ENCODE data around the gene NRXN3.

The NRXN3 gene

DNA sequence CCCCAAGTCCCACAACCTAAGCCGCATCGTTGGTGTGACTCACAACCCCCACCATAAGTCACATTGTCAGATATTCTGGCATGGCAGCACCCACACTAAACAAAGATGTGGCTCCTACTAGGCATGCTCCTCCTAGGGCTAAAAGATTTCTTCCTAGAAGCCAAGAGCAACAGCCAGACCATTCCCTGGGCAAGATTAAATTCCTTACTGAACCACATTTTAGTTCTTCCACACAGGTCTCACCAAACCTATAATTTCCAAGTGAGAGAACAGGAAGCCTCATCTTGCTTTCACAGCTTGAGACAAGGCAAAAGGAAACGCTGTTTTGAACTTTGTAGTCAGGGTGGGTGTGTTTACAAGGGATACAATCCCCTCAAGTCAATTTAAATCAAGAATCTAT is 1408.3 kb downstream of the NRXN3 start:
- no peak for DNase-seq

DNA sequence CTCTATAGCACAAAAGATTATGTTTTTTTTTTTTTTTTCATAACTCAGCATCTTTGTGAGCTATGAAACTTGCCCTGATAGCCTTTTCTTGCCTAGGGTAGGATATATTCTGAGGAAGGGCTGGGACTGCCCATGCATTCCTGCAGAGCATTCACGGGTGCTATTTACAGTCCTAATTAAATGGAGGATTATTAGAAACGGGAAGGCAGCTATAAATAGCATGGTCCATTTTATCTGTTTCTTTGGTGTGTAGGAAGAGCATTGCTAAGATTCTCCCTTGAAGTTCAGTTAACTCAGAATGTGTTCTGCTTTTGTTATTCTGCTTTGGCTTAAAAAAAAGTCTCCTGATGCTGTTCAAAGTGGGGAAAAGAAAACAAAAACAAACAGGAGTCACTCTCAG is 1410.2 kb downstream of the NRXN3 start:
- DNase-seq = no peak

DNA sequence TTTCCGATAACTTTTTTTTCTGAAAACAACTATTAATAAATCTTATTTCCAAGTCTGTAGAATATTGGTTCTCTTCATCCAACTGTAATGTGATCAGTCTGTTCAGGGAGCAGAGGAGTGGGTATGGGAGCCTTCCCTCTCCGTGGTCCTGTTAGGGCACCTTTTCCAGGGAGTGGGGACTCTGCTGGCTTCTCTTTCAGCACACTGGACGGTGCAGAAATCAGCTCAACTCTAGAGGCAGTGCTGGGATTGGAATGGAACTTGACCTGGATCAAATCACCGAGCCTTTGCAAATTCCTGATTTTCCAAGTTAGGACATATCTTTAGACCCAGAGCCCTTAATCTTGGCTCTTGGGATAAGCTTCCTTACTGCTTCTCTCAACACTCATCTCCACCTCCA is 1410.7 kb downstream of the NRXN3 start:
- no peak for DNase-seq

DNA sequence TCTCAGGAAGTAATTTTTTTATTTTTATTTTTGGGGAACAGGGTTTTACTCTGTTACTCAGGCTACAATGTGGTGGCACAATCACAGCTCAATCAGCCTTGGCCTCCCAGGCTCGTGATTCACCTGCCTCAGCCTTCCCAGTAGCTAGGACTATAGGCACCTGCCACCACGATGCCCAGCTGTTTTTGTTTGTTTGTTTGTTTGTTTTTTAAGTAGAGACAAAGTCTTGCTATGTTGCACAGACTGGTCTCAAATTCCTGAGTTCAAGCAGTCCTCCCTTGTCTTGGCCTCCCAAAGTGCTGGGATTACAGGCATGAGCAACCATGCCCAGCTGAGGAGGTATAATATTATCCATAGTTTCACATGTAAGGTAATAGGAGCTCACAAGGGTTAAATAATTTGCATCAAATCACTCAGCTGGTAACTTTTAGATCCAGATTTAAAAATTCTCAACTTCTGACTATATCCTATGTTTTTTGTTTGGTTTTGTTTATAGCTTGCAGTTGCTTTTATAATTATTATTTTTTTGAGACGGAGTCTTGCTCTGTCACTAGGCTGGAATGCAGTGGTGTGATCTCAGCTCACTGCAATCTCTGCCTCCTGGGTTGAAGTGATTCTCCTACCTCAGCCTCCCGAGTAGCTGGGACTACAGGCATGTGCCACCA is 1411.9 kb downstream of the NRXN3 start:
- no peak for DNase-seq

DNA sequence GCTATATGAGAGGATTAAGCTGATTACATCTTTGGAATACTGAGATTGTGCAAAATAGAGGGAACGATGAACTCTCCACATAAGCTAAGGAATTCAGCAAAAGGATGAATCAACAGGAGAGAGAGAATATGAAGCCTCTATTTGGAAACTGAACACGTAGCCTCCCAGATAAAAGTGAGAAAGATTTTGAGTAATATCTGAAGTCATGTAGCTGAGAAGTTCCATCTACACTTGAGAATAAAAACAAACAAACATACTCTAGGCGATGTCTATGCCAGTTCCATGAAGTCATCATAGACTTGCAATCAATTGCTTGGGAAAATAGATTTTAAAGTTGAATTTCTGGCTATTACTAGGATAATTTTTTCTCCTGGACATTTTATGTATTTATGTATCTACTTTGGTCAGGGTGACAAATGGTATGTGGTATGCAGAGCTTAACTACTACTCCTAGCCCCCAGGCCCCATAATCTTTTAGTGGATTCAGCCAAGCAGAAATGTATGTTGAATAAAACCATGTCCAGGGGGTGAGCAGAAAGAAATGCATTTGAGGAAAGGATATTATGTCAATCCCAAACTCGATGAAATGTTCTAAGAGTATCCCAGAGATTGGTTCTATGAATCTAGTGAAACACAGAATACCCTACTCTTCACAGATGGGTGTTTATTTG is 1413.7 kb downstream of the NRXN3 start:
- no peak for DNase-seq

DNA sequence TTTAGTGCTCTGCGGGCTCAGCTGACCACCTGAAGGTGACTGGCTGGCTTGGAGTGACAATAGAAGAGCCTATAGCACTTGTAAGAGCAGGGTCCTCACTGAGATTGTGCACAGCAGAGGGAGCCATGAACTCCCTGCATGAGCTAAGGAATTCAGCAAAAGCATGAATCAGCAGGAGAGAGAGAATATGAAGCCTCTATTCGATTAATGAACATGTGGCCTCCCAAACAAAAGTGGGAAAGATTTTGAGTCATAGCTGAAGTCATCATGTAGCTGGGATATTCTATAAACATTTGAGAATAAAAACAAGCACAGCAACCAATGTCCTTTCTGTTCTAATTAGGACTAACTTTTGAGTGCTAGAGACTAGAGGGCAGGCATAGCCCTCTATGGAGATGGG is 1414.5 kb downstream of the NRXN3 start:
- DNase-seq = no peak

DNA sequence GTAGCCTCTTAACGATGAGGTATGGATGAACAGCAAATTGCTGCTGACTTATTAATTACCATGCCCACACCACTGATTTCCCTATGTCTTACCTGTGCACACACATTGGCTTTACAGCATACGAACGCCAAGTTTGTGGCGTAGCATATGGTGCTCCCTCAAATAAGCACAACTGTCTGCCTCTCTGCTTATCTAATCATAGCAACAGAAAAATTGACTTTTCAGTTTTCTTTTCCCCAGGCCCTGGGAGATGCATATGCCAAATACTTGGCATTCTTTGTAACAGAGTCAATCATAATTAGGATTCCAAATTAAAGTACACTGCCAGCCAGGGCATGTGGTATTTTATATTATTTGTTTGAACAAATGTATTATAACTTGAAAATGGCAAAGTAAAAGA is 1415.7 kb downstream of the NRXN3 start:
- DNase-seq = no peak

DNA sequence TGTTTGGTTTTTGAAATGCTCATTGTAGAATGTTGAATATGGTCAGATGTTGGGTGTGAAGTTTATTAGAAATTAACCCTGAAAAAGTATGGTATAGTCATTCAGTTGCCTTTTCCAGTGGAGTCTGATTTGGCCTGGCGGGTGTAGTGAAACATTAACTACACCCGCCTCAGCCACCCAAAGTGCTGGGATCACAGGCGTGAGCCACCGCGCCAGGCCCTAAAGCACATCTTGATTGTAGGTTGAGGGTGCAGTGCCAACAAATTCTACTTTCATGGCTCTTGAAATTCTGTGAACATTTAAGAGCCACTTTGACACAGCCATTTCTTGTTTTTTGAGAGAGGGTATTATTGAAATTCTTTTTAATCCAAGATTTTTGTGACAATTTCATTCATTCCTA is 1416.2 kb downstream of the NRXN3 start:
- no peak for DNase-seq

DNA sequence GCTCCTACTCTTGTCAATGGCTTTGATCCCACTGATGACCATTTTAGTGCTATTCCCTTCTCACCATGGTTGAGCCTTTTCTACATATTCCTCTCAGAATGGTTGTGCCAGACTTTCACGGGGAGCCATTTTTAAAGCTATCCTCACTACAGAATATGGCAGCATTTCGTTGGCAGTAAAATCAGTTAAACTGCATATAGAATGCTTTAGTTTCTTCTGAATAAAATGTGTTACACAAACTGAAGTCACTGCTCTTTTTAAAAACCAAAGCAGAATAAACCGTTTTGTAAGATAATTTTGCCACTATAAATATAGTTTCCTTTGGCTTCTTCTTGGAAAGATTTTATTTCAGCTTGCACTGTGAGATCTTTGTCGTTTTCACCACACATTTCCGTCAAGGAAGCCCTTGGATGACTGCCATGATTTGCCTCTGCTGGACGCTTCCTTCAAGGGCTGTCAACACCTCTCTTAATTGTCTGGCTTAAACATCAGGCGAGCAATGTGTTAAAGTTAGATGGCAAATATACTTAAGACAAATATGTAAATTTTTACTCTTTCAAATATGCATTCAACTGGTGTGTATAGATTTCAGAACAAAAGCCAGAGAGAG is 1416.9 kb downstream of the NRXN3 start:
- DNase-seq = no peak

DNA sequence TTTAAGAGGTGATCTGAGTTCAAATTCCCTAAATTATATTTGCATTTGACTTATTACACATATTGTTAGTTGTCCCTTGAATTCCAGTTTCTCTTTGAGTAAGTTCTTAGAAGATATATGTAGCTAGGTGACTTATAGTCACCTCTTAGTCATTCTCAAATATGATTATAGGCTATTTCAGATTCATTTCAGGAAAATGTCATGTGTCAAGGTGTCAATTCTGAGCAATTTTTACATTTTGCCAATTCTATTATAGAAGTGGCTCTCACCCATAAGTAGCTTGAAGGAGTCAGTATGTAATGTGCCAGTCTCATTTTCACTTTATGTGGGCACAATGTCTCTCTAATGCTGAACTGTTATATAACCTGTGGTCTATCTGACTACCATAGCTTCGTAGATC is 1417.7 kb downstream of the NRXN3 start:
- no peak for DNase-seq

DNA sequence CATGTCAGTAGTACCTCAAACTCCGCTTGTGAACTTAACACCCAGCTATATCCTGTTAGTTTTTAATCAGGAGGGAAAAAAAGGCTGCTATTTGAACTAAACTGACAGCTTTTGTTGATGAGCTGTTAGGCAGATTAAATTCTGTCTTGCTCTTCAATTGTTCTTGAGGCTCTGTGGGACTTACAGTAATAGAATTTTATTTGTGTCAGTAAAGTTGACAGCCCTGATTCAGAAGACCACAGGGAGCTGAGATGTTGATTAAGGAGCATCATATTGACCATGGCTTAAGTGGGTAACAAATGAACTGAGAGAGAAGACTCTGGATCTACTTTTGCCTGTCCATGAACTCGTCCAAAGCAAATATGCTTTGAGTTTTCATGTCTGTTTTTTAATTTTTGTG is 1418.2 kb downstream of the NRXN3 start:
- DNase-seq = no peak

DNA sequence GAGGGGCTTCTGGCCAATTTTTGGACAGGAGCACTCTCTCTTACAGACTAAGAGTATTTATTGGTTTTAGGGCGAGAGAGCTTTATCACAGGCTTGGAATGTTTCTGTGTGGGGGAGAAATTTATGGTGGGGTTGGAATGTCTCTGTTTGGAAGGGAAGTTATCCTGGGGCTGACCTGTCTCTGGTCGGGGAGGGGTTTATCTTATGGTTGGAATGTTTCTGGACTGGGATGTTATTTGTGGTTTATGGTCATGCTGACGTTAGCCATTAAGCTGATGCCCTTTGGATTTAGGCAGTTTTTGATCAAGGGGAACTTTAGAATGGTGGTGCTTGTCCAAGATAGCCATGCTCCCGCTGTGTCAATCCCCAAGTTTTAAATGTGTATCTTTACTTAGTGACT is 1426.4 kb downstream of the NRXN3 start:
- DNase-seq = no peak

DNA sequence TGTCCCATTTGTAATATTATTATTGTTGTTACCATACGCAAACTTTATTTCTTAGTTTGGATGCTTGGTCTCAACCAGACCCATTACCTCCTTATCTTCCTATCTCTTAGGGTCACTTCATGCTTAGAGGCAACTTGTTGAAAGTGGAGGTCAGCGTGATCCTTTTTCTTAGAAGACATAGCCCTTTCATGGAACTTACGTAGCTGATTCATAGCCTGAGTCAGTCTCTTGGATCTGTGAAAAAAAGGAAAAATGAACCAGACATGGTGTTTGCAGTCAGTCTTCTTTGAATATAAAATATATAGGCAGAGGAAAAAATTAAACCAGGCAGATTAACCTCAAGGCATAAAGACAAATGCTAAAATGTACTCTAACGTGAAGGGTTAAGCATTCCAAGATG is 1427.4 kb downstream of the NRXN3 start:
- DNase-seq = no peak

DNA sequence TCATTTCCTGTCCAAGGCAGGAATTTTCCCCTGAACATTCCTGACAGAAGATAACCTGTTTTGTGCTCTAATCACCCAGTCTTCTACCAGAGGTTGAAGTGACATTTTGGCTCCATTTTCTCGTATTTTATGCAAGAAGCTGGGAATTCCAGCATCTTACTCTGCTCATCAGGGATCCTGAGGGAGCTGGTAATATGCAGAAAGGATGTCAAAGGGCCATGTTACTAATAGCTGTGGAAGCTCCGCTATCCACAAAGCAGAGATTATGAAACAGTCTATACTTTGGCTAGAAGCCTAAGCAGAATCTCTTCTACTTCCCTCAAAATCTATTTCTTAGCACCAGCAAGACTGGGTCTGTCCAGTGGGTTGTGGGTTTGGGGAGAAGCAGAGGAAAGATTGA is 1428.2 kb downstream of the NRXN3 start:
- DNase-seq = no peak

DNA sequence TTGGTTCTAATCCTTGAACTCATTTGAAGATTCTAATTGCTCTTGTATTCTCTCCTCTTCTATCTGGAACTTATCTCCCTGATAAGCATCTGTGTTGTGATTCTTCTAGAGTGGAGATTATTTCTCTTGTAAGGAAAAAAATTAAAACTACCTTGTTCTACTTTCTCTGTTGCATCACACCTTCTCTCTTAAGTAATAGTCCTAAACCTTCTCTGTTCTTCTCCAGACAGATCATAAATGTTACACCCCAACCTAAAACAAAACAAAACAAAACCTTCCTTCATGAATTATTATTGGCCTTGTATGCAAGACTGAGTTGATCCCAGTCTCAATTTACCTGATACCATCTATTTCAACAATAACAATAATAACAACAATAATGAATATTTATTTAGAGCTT is 1429.1 kb downstream of the NRXN3 start:
- no peak for DNase-seq

DNA sequence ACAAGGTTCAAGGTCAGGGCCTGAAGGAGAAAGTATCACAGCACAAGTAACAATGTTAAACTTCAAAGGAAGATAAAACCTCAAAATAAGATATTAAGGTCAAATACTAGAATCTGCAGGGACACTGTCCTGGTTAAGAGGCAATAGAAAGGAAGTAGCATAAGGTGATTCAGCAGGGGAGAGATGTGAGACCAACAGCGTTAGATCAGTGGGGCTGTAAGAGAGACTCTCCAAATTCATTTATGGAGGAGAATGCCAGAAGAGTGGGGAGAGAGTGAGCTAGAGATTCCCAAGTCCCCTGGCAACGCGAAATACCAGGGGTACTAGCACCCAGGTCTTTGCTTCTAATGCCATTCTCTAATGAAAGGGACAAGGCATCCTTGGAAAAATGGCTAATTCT is 1430.2 kb downstream of the NRXN3 start:
- no peak for DNase-seq

DNA sequence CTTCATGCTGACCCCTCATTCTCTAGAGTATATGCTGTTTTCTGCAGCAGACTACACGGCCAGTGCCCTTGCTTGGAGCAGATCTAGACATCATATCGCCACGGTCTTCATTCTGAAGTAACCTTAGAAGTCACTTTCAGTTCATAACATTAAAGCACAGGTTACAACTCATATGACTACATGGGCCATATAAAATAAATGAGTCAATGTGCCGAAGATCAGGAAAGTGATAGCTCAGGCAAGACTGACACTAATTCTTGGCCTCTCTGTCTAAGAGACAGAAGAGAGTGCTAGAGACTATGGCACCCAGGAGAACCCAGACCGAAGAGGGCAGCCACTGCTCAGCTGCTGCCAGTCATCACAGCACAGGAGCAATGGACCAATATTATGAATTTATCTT is 1431.4 kb downstream of the NRXN3 start:
- no peak for DNase-seq

DNA sequence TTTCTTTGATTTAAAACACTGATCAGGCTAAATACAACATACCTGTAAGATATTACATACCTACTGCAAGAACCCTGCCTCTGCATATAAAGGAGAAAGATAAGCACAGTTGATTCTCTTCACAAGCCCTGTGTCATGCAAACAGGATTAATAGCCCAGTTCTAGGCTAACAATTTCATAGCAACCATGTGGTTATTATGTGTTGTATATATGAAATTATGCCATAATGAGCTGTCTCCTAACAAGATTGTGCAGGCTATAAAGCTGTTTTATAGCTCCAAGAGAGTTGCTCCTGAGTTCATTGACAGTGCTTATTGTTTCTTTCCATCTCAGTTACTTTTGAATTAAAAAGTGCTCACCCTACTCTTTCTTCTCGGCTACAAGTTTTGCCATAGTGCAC is 1431.9 kb downstream of the NRXN3 start:
- no peak for DNase-seq

DNA sequence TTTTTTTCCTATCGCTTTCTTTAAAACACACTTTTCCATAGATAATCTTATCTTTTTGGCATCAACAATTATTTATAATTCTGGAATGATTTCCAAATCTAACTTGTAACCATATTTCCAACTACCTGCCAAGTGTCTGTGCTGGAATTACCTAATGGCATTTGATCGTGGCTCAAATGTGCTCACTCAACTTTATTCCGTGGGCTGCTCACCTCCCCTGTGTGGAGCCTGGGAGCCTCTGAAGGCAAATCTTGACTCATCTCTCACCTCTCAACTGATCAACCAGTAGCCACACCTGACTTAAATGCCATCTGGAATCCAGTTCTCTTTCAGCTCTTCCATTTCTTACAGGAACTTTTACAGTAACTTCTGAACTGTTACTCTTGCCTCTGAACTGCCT is 1432.6 kb downstream of the NRXN3 start:
- DNase-seq = no peak

DNA sequence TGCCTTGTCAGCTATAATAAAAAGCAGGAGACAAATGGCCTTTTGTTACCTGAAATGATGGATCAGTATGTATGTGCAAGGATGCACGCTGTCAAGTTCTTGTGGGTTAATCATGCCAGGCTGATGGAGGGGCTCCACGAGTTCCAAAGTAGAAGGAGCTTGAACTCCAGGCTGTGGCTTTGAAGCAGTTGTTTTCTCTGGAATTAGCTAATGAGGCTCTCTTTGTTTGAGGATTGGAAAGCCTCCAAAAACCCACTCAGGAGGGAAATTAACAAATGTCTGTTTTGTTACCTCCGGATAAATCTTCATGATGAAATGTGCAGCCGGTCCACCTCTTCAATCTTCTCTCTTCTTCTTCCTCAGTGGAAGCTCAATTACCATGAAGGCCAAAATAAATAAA is 1435.7 kb downstream of the NRXN3 start:
- DNase-seq = no peak

DNA sequence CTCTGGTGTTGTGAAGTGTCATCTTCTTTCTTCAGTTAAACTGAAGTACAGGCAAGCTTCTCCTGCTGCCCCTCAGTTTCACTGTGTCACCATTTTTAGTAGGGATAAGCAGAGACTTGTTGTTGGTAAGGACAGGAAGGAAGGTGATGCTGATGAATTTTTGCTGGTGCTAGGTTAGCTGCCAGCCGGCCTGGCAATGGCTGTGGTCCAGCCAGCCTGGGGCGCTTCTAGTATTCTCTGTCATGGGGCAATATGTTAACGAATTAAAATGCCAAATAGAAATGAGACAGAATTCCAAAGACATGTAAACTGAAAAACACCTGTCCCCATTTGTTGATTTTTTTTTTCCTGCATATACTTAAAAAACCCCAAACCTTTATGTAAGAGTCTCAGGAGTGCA is 1438.3 kb downstream of the NRXN3 start:
- no peak for DNase-seq

DNA sequence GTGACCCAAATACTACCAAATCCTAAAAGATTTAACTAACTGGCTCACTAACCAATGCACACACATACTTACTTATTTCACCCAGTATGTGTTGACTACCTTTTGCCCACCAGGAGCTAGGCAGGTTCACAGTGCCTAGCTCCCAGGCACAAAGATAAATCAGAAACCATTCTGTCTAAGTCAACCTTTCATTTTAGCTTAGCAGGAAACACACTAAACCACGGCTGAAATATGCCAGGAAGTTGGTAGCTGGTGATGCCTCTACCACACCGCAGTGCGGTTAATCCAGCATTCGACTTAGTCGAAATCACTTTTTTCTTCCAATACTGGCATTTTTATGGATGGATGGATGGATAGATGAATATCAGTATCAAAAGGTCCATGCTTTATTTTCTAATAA is 1443.5 kb downstream of the NRXN3 start:
- no peak for DNase-seq

DNA sequence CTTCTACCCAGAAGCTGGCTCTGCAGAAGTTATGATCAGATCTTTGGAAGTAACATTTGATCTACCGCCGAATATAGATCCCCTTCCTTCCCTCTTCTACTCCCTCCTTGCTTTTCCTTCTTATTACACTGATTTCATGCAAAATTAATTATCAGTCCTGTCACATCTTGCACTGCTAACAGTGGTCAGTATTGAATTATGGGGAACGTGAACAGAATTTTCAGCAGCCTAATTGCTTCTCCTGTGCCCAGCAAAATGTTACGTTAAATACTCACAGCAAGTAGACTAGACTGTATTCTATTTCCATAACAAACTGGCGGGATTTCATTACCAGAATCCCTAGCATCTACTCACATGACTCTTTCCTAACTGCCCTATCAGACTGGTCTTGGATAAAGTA is 1444.3 kb downstream of the NRXN3 start:
- no peak for DNase-seq

DNA sequence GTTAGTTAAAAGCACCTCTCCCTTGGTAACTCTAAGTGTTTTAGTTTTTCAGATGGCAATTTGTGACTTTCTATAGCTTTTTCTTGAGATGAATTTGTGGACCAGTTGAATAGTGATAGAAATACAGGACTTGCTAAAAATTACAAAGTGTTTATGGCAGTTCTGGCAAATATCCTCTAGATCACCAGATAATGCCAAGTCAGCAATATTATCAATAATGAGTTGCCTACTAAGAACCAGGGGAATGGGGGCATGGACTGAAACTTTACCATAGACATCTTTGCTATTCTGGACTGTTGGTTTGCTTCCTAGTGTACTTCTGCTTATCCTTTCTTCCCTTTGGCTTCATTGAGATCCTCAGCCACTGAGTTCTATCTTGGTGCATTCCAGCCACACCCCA is 1456.9 kb downstream of the NRXN3 start:
- no peak for DNase-seq

Data from CD4-positive, alpha-beta T cell treated with Interleukin-15 for 1 hour (primary cell).